NCI-H128 (cell line): ENCODE results near the gene AKT3.

Source experiments
- DNase-seq: peaks from one replicate; lab custom pipeline; 2025; ENCODE audit not compliant: unreplicated experiment; lab: John Stamatoyannopoulos, UW

The AKT3 gene

DNA sequence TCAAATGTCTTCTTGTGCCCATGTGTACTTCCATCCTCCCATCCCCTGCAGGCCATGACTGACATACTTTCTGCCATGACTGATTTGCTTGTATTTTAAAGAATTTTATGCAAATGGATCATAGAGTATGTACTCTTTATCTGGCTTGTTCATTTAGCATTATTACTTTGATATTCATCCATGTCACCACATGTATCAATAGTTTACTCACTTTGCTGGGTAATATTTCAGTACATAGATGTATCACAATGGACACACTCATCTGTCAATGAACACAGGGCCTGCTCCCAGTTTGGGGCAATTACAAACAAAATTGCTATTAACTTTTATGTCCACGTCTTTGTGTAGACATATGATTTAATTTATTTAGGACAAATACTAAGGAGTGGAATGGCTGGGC lies 335.1 kb downstream of the AKT3 start:
- no peak for DNase-seq

DNA sequence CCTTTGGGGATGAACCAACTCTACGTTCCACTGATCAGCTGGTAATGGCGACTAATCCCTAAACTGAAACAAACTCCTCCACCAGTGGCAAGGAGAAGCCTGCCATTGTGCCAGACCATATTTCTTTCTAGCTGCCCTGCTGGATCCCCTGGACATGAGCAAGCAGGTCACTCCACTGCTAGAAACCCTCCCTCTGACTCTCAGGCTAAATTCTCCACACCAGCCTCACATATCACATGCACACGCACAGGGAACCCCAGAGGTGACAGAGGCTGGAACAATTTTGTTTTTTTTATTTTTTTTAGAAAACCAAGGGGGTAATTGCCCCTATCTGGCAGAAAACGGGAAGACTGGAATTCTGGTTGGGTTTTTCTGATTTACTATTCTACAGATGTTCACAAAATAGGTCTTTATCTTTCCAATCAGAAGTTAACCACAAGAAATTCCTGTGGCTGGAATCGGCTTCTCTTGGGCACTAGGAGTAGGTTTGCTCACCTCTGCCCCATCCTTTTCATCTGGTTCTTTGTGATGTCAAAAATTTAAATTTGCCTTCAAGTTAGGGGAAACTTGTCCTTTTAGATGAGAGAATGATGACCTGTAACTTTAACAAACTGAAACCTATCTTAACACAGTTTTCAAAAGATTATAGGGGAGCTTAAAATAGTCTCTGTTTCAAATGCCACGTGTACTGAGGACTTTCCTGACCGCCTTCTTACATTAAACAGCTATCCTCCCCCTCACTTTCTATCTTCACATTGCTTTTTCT lies 336.1 kb downstream of the AKT3 start:
- DNase-seq: no peak

DNA sequence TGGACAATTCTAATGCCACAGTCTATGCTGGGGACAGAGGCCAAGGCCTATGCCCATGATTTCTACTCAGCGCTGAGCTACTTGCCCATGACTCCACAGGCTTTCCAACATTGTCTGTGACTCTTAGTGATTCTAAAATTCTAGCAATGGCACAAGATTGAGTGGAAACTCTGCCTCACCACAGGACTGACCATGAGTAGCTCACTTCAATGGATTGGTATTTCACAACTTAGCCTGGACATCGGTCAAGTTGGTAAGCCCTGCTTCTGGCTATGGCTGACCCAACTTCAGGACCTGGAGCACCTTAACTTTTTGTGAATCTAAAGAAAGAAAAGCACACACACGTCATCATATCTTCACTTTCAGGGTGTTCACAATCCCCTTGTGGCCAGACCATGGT lies 339.1 kb downstream of the AKT3 start:
- DNase-seq: no peak

DNA sequence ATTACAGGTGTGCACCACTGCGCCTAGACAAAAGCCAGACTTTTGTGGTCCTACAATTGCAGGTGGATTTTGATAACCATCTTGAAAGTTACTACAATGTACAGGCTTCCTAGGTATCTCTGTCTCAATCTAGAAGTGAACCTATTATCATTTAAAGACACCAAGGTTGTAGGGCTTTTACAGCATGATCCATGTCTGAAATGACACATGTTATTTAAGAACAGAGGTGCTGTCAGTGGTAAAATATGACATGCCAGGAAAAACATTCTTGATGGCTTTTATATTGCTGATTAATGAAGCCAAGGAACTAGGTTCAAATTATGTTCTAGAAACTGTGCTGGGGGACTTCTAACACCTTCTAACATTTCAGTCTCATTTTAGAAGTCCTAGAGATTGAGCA lies 341.1 kb downstream of the AKT3 start:
- no peak for DNase-seq

DNA sequence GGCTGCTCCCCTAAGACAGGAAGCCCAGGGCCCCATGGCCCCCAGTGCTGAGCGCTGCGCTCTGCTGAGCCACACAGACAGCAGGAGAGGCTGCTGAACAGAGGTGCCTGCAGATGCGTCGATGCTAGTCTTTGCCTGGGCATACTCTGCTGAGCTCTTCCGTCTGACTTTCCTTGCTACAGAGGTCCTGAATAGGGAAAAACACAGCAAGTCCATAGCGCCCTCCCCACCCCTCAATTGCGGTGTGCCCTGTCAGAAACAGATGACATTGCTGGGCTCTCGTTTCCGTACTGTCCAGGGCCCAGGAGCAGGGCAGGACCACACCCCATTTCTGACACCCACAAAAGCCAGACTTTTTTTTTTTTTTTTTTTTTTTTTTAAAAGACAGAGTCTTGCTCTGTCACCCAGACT lies 341.7 kb downstream of the AKT3 start:
- no peak for DNase-seq

DNA sequence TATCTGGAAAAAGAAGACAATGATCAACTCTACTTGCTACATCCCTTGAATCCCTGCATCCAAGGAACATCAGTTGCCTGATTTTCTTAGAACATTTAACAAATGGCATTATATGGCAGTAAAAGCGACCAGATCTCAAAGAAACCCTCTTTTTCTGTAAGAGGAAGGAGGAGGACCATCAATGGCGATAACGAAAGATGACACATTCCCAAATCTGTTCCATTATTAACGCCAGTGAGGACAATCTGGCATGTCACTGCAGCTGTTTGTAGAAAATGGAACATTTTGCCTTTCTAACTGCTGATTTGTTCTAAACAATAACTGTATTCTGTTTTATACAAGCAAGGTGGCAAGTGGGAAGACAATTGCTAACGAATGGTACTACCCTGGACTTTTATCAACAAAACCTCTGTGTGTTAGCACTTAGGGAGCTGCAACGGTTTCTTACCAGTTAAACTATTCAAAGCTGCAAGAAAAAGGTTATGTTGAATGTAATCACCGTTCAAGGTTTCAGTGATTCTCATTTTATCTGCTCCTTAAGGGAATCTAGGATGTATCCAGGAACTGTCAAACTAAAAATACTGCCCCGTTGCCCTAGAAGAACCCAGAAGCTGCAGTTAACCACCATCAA lies 342.3 kb downstream of the AKT3 start:
- no peak for DNase-seq

DNA sequence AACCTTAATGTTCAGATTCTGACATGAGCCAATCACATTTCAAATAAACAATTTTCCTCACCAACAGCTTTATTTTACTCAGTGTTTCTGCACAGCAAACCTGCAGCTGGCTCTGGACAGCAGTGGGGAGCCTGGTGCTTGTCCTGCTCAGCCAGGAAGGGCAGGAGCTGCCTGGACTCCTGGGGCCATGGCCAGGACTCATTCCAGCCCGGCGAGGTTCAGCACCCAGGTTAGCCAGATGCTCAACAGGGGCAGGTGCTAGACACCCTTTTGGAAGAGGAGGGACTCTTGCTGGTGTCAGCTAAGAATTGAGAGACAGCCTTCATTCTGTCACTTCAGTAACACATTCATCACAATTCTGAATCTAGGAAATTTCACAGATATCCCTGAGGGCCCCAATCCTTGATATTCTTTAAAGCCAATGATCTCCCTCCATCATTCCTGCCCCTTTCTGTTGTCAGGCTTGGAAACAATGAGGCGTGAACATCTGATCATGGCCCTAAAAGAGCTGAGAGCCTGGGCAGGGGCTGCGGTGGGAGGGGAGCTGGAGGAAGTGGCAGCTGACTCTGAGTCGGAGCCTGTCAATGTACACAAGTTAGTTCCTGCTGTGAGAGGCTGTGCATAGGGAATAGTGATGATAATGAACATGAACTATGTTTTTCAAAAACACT lies 342.9 kb downstream of the AKT3 start:
- no peak for DNase-seq

DNA sequence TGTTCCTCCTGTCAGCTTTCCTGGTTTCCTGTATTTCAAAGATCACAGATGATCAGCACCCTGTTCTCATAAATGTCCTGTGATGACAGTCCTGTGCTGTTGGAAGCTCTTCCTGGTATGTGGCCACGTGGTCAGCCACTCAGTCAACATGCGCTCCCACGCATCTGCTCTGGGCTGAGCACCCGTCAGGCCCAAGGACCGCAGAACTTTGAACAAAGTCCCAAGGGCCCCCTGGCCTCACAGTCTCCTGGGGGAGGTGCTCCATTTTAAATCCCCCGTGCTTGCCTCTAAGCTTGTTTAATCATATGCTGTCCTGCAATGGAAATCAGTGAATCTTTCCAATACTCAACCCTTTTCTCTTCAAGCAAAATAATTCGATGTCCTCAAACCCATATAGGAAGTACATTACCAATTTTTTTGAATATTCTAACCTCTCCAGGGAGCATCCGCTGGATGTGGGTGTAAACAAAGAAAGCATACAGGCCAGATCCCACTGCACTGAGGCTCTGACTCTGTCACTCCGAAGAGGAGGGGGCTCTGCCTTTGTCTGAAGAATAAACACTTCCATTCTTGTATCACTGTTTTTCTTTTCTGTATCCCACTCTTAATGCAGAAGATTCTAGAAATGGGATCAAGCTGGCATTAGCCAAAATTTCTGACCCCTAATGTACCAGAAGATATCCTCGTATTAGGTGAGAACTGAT lies 343.9 kb downstream of the AKT3 start:
- DNase-seq: no peak

DNA sequence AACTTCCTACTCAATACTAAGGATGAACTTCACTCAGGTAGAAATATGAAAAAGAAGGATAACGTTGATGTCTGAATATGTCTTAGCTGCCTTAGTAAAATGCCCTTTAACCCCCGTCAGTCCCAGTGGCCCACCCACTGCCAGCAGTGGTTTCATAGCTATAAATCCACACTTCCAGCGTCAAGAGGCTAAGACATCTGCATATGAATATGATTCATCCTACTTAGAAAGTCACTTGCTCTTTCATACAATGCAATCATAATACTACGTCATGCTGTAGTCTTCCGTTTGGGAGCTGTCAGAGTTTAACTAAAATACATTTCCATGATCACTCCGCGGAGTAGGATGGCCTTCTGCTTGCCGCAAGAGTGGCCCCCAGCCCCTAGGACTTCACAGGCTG lies 346.9 kb downstream of the AKT3 start:
- DNase-seq: no peak

DNA sequence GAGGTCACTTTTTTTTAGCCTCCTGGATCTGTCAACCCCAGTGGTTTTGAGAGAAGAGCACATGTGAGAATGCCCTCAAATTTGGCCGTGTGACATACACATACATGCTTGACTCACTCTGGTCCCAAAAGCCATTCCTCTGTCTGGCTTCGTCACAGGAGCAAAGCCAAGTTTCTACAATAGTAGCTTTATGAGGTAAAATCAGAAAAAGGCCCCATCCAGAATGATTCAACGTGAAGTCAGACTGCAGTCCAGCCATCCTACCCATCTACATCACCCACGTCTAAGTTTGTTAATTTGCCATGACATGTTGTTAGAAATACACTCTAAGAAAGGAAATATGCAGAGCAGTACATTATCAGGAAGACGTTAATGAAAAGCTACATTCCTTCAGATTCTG lies 349.0 kb downstream of the AKT3 start:
- no peak for DNase-seq

DNA sequence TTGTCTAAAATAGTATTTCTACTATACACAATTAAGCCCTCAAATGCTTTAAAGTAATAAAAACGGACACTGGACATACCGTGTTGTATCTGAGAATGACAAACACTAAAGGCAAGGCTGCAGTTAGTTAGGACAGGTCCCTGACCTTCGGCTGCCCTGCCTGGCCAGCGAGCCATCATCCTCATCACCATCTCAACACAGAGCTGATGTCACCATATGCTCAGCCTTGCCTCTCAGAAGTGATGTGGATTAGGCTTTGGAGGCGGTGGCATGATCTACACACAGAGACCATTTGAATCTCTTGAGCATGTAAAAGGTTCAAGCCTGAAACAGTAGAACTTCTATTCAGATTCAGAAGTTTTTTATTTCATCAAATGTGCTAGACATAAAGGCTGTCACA lies 349.5 kb downstream of the AKT3 start:
- DNase-seq: no peak

DNA sequence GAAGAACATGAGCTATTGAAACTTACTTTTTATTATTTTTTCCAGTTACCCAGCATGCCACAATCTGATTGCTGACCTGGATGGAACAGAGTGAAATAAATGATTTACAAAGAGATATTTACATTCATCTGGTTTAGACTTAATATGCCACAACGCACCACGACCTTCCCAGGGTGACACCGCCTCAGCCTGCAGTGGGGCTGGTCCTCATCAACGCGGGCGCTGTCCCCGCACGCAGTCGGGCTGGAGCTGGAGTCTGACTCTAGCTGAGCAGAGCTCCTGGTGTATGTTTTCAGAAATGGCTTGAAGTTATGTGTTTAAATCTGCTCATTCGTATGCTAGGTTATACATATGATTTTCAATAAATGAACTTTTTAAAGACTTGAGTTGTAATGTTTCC lies 350.3 kb downstream of the AKT3 start:
- no peak for DNase-seq

DNA sequence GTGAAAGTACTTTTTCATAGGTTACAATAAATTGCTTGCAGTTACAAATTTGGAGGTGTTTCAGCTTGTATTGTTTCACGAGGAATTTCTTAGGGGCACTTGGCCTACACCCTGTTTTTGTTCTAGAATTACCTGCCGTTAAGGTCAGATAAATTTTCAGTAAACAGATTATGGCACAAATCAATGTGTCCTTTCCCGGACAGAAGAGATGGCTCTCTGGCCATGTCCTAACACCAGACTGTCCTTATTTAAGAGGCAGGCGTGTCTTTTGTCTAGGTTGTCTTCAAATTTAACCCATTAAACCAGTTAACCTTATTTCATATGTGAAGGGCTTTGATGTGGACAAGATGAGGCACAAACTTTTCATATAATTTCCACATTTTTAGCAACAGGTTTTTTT lies 350.8 kb downstream of the AKT3 start:
- no peak for DNase-seq

DNA sequence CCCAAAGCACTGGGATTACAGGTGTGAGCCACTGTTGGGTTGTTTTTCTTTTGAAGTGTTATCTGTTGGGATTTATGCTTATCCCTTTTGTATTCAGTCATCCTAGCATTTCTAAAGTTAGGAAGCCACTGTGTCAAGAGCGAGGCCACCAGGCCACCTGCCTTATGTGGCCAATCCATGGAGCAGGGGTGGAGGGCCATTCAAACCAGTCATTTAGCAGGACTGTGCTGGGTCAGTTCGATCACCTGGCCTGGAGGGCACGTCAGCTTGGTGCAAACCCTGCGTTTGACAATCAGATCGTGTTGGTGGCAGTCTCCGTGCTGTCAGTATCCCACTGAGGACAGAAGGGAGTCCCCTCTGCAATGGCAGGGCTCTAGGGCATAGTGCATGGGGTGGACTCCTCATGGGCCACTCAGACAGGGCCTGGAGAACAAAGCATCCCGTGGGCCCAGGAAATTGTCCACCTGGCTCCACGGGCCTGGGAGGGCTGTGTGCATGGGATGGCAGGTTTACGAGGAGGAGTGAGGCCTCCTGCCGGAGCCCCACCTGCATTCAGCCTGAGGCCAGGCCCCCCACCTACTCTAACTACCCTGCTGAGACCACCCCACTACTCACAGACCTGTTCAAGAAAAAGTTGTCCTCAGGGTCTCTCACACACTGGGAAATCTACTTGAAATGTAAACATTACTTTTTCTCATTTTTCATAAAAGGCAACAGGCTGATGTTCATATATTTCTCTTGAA lies 351.9 kb downstream of the AKT3 start:
- no peak for DNase-seq

DNA sequence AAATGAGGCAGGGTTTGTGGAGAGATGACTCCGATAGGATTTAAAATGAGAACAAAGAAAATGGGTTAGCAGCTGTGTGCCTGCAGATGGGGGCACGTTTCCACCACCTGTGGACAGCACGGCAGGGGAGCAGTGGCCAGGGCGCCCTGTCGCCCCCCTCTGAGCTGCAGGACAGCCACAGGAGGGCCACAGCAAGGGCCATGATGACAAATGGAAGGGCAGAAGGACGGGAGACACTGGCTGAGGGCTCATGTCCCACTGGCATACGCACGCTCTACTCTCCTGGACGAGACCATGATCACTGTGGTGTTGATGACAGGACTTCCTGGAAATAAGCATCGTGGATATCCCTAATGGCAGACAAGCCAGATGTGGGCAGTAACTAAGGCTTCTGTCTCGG lies 353.2 kb downstream of the AKT3 start:
- no peak for DNase-seq

DNA sequence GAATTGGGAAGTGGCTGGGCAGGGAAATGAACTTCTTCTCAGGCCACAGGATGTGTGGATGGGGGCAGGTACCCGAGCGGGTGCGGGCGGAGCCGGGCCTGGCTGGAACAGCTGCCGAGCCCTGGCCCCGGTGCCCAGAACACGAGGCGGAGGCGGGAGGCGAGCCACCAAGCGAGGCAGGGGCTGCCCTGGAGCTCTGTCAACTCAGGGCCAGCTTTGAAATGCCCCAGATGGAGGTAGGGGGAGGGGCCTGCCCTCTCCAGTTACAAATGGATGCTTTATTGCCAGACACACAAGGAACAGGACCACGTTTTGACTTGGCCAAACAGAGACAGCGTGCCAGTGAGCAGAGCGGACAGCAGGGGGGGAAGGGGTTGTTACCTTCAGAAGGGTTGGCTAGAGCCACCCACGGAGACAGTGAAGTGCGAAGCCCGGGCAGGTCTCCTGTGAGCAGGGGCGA lies 353.8 kb downstream of the AKT3 start:
- no peak for DNase-seq

DNA sequence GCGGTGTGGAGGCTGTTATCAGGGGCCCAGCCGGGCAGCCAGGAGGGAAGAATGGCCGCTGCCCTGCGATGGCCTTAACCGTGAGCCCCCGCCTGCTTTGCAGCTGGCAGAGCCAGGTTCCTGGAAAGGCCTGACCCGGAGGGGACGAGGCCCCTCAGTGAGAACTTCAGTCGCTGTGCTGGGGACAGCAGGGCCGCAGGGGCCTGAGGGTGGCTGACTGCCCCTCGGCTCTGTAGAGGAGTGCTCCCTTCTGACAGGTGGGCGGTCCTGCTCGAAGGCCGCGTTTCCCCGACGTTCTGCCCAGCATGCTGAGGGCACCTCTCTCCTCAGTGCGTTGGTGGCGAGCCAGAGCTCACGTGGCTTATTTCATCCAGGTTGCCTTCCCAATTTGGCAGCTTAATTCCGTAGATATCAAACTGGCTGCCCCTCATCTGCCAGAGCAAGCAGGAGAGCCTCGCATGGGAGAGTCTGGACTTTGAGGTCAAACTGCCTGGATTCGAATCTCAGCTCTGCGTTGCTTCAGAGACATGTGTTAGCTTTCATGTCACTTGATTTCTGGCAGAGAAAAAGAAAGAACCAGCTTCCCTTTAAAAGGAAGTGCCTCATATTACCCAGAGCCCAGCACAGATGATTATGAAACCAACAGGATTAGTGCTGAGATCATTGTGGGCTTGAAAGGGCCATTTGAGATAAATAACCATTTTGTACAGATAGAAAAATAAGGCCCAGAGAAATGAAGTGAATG lies 354.4 kb downstream of the AKT3 start:
- no peak for DNase-seq

DNA sequence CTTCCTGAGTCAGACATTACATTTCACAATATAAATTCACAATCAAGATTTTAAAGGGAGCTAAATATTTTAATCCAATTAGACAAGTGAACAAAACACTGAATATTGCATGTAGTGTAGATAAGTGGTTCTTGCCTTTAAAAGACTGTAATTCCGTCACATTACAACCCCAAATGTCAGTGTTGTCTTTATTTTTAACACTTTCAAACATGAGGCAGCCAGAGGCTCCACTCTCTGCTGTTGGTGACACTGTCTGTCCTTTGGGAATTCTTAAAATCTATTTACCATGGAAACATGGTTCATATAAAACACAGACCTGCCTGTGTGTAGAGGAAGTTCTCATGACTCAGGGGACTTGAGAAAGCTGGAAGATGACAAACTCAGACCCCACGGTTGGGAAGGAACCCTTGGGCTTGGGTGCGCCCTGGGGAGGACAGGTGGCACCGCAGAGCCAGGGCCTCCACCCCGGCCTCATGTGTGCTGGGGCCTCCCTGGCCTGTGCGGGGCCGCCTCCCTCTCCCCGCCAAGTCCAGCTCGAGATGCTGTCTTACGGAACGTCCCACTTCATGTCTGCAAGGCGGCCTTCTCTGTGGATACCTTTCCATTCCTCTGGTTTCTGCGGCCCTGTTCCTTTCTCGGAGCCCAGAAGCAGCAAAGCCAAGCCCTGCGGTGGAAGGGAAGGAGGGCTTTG lies 355.2 kb downstream of the AKT3 start:
- DNase-seq: no peak
